ENCODE data around the gene MOB3A.

Gene MOB3A

DNA sequence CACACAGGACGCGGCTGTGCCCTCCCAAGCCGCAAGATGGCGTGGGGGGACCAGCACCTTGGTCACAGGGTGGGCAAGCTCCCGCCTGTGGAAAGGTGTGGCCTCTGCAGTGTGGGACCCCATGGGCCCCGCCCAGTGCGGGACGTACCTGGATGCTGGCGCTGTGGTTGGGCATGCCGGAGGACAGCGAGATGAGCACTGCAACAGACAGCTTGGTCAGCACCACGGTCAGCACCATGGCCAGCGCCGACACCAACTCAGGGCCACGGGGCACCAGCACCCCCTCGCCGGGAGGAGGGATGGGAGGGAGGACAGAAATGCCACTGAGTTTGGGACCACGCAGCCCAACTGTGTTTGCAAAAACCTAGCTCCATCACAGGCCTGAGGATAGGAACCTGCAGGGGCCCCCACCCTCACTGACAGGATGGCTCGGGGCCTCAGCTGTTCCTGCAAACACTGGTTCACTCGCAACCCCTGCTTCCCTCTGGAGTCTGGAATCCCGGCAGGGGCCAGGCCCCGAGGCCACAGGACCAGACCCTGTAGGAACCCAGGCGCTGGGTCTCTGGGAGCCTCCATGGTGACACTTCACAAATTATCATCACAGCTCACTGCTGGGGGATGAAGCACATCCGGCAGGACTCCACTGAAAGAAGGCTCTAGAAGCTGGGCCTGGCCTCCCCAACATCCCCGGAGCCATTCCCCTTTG, 27.7 kb upstream of the MOB3A start:
- FAIRE-seq = no peak

- no peak for FAIRE-seq
Observed at GRCh38 chr19:2122982-2123381, 26.9 kb upstream of the MOB3A start.

DNA sequence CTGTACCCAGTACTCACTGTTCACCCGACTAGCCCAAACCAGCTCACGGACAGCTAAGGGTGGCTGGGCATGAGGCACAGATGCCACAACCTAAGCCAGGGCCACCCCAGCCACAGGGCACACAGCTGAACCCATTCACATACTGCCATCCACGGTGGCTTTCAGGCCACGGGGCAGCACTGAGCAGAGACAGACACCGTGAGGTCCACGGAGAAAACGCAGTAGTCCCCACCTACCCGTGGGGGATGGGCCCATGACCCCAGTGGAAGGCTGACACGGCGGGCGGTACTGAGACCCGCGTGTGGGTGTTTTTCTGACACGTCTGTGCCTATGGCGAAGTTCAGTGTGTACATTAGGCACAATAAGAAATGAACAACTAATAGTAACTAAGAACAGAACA, 26.1 kb upstream of the MOB3A start:
- FAIRE-seq = no peak

- no peak for FAIRE-seq
Observed at GRCh38 chr19:2121416-2122051, 25.4 kb upstream of the MOB3A start.

- no peak for FAIRE-seq
Observed at GRCh38 chr19:2120821-2121220, 24.7 kb upstream of the MOB3A start.

- no peak for FAIRE-seq
Observed at GRCh38 chr19:2119921-2120785, 24.0 kb upstream of the MOB3A start.

DNA sequence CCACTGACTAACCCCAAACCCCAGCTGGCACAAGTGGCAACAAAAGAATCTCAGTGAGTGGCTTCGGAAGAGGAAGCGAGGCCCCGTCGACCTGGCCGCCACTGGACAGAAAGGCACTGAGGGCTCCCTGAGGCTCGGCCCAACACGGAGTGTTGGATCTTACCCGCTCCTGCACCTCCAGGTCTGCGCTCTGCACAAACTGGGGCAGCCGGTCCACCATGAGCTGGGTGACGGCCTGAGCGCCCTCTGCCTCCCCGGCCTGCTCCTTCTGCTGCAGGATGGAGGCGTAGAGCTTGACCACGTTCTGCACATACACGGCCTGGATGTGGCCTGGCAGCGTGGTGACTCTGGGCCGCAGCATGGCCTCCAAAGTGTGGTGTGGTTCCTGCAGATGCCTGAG, 22.3 kb upstream of the MOB3A start:
- no peak for FAIRE-seq

GRCh38 chr19:2117215-2117960, 21.3 kb upstream of the MOB3A start:
- FAIRE-seq = no peak

GRCh38 chr19:2116507-2116906, 20.4 kb upstream of the MOB3A start:
- no peak for FAIRE-seq

DNA sequence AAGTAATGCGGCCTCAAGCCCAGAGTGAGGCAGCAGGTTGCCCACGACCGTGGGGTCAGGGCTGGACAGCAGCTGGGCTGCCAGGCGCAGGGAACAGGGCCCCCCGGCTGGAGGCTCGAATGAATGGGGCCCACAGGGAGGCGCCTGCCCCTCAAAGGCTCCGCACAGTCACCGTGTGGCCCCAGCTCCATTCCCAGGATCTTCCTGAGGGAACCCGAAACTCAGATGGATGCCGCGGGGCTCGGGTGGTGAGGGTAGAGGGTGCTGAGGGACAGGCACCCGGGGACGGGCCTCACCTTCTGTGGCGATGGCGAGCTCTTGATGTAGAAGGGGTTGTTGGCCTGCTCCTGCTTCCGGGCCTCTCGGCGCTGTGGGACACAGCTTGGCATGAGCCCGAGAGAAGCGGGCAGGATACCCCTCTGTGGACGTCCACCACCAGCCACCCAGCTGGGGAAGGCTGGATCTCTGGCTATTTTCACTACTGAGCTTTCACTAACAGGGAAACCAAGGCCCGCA, 19.8 kb upstream of the MOB3A start:
- FAIRE-seq = no peak

DNA sequence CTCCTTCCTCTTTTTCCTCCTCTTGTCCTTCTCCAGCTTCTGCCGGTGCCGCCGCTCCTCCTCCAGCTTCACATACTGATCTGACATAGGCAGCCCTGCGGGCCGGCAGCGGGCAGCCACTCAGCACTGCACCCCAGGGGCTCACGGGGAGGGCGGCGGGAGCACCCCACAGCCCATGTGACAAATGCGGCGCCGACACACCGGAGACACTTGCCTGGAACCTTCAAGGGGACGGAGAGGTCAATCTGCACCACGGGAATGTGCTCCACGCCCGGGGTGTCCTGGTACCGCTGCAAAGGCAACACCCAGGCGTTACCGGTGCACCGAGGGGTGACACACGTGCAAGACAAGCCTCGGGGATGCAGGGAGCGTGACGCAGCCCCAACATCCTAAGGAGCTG, 19.2 kb upstream of the MOB3A start:
- FAIRE-seq = no peak

GRCh38 chr19:2114821-2115220, 18.7 kb upstream of the MOB3A start:
- no peak for FAIRE-seq

DNA sequence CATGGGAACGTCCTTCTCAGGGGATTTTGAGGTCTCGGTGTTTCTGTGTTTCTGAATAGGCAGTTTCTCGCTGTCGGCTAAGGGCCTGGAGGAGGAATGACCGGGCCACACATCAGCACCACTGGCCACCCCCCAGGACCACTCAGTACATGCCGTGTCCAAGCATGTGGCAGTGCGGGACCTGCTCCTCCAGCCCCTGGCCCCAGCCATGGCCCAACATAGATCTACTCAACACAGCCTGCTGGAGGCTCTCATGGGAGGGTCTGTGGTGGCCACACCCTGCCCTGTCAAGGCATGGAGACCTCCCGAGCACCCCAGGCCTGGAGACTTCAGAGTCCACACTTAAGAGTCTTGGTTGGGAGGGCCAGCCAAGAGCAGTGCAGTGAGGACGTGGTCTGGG, 18.1 kb upstream of the MOB3A start:
- no peak for FAIRE-seq

DNA sequence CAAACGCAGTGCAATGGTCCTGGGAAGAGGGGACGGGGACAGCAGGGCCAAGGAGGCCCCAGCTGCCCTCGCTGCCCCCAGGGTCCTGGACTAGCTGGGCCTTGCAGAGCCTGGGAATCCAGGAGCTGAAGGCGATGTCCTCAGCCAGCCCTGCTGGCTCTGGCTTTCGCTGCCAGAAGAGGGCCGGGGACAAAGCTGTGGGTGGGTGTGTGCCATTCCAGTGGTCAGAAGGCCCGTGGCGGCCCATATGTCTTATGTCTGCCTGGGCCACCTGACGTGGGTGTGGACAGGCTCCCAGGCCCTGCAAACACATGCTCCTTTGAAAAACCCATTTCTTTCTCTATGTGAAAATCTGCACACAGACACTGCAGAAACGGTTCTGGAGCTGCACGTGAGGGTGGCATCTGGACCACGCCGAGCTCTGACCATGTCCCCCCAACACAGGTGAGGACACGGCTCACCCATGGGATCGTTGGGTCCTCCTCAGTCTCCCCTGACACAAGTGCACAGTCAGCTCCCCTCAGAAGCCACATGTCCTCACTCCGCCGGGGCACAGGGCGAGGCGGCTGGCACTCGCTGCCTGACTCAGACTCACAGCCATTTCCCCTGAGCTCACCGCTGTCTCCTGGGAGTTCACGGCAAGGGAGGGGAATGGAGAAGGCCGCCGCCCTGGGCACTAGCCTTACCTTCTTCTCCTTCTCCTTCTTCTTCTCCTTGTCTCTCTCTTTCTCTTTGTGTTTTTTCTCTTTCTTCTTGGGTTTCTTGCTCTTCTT, 17.5 kb upstream of the MOB3A start:
- no peak for FAIRE-seq

DNA sequence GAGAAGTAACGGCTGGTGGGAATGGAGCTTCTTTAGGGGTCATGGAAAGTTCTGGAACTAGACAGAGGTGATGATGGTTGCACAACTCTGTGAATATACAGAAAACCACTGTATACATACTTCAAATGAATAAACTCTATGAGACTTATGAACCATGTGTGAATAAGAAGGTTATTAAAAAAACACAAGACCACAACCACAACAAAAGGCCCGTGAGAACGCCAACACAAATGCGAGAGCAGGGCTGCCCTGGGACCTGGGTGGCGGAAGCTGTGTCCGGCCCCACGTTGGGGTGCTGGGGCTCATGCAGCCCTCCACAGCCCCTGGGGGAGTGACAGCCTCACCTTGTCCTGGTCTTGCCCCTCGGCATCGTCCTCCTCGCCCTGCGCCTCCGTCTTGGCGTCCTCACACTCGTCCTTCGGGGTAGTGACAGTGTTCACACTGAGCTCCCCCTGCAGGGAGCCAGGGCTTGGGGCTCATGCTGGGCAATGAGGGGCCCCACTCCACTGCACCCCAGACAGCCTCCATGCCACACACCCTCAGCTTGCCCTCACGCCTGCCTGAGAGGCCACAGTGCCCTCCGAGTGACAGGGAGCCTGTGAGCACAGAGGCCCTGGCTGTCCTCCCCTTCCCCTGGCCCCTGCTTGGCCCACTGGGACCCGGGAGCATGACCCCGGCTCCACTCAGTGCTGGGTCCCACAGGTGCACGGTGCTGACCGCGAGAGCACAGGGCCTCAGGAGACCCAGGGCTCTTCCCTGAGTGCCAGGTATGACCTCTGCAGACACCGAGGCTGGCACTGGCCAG, 16.6 kb upstream of the MOB3A start:
- FAIRE-seq = no peak

DNA sequence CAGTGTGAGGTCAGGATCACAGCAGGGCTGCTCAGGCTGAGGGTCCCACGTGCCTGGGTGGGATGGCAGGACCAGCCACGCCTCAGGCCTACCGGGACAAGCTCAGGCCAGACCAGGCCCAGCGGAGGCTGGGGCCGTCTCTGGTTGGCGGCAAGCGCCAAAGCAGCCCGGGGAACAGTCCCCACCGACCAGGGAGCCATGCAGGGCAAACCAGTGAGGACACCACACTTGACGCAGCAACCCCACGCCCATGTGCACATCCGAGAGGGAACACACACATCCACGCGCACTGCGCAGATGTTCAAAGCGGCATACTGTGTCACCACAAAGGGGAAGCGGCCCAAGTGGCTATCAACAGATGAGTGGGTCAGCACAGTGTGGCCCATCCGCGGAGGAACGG, 15.8 kb upstream of the MOB3A start:
- FAIRE-seq = no peak

DNA sequence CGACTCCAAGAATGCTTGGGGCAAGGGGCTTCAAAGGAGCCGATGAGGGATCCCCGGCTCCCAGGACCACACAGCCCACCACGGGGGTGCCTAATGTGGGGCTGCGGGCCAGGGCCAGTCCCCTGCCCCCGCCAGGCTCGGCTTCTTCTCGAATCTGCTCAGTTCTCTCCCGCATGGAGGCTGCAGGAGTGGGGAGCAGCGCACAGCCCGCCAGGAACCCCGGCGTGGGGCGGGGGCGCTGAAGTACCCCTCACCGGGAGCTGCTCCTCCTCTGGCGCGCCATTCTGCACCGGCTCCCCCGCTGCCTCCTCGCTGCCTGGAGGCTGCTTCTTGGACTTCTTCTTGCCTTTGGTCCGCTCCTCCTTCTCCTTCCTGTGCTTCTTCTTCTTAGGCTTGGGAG, 15.3 kb upstream of the MOB3A start:
- FAIRE-seq = no peak

DNA sequence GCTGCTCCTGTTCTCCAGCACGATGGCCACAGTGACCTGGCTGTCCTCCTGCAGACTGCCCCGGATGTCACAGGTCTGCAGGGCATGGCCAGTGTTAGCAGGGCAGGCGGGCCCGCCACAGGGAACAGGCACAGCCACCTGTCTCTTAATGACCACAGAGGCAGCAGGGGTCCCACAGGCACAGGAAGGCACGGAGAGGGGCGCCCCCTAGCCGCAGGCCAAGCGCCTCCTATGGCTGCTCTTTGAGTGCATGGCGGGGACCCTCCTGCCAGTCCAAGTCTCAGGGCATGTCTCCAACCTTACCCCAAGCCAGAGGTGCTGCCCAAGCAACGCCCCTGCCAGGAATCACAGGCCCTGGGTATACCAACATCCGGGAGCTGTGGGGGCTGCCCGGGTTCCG, 14.7 kb upstream of the MOB3A start:
- FAIRE-seq = no peak

GRCh38 chr19:2109046-2109864, 13.1 kb upstream of the MOB3A start:
- FAIRE-seq = no peak

DNA sequence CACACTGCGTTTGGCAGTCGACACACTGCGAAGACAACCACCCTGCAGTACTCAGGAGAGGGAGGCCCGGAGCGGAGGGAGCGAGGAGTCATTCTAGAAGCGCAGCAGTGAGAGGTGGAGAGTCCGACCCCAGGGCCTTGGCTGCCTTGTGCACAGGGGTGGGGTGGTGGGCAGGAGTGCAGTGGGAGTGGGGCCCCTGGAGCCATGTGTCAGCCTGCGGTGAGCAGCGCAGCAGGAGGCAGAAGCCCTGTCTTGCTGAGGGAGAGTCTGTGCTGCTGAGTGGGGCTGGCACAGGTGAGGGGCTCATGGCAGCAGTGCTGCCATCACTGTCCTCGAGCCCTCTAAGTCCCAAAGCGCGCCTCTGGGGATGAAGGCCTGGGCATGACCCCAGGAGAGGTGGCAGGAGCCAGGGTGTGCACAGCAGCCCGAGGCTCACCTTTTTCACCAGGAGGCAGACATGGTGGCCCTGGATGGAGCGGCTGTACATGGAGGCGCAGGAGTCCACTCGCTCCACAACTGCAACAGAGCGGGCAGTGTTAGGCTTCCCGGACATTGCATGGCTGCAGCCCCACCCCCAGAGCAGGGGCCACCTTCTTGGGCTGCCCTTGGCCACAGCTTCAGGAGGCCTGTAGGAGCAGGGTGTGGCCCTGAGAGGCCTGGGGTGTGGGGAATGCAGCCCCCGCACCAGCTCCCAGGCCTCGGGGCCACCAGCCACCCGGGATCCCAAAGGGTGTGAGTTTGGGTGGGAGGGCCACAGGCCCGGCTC, 12.3 kb upstream of the MOB3A start:
- no peak for FAIRE-seq
